GM12872 (cell line): ENCODE data around the gene PHLDB3.

Experiments
- CTCF ChIP-seq: IDR thresholded peaks from 3 replicates; pipeline ENCODE4 v1.5.1; 2011; ENCODE audit warnings: low read depth, mild to moderate bottlenecking, low read length, moderate library complexity; ENCODE audit not compliant: insufficient read depth

The PHLDB3 gene

GRCh38 chr19:43444531-43445287 lies 59.8 kb downstream of the PHLDB3 start:
- no peak for TF ChIP-seq CTCF

- TF ChIP-seq CTCF, result no peak
Measured at GRCh38 chr19:43441716-43442115, 62.8 kb downstream of the PHLDB3 start.

- no peak for TF ChIP-seq CTCF
Measured at GRCh38 chr19:43439709-43440063, 64.9 kb downstream of the PHLDB3 start.

- TF ChIP-seq CTCF, result no peak
Measured at GRCh38 chr19:43439032-43439708, 65.4 kb downstream of the PHLDB3 start.

- TF ChIP-seq CTCF, result no peak
Measured at GRCh38 chr19:43438291-43439031, 66.1 kb downstream of the PHLDB3 start.

GRCh38 chr19:43437712-43438111 lies 66.8 kb downstream of the PHLDB3 start:
- no peak for TF ChIP-seq CTCF

- TF ChIP-seq CTCF, result no peak
Measured at GRCh38 chr19:43435775-43436174, 68.8 kb downstream of the PHLDB3 start.
